Caco-2 (cell line): ENCODE data around the gene TP53TG5. TPM values are rescaled to one million over a fixed set of nuclear protein-coding genes. Genes with fewer than 3 reads are reported as not detected.
A peak's percentile ranks its signal among the peaks of the same experiment; 100 is the strongest.

Experiments
- BruUV-seq: library from RNA; stranded (reverse); fragments of 400-500 nt; replicated peaks from 2 replicates; lab custom pipeline; 2021; lab: Mats Ljungman, UMichigan
- CTCF ChIA-PET: fragments of 300-600 bp; sonication (Branson Sonifier 250); formaldehyde crosslinking; loops from one replicate; lab custom pipeline; 2022; ENCODE audit warnings: antibody characterized with exemption; lab: Charles Lee
- POLR2A ChIA-PET: fragments of 300-600 bp; sonication (Branson Sonifier 250); formaldehyde crosslinking; loops from one replicate; lab custom pipeline; 2022; ENCODE audit warnings: antibody characterized with exemption; lab: Charles Lee
- DNase-seq, 2 experiments: peaks; one replicate each; pipeline versions ENCODE4 v3.0.0 to v3.0.0-alpha.2; 2020 to 2022
- H3K27me3 ChIP-seq: replicated peaks from 2 replicates; pipeline ENCODE4 v1.6.0; 2011; ENCODE audit warnings: low read length; ENCODE audit not compliant: control insufficient read depth, insufficient read depth
- H3K36me3 ChIP-seq: 2 replicates; pipeline ENCODE4 v1.5.1; 2011; ENCODE audit warnings: low read length; ENCODE audit not compliant: control insufficient read depth, insufficient read depth
- H3K4me1 ChIP-seq: fragments of 250-450 bp; sonication (Bioruptor Pico); 2 replicates; pipeline ENCODE4 v1.5.1; 2020; ENCODE audit warnings: mild to moderate bottlenecking
- H3K4me3 ChIP-seq: 2 replicates; pipeline ENCODE4 v1.5.1; 2011; ENCODE audit warnings: low read depth, mild to moderate bottlenecking, control low read depth, low read length
- H3K9me3 ChIP-seq: fragments of 250-450 bp; sonication (Bioruptor Pico); 2 replicates; pipeline ENCODE4 v1.5.1; 2020; ENCODE audit warnings: mild to moderate bottlenecking, moderate library complexity
- H3K27ac Mint-ChIP-seq: one replicate; pipeline ENCODE4 v1.8.0; 2022; ENCODE audit warnings: mixed read lengths; ENCODE audit not compliant: unreplicated experiment
- H3K27me3 Mint-ChIP-seq: one replicate; pipeline ENCODE4 v1.8.0; 2022; ENCODE audit warnings: mixed read lengths; ENCODE audit not compliant: insufficient read depth, unreplicated experiment
- H3K36me3 Mint-ChIP-seq: one replicate; pipeline ENCODE4 v1.8.0; 2022; ENCODE audit warnings: mild to moderate bottlenecking, mixed read lengths; ENCODE audit not compliant: insufficient read depth, unreplicated experiment
- H3K4me1 Mint-ChIP-seq: one replicate; pipeline ENCODE4 v1.8.0; 2022; ENCODE audit warnings: low read depth, mixed read lengths; ENCODE audit not compliant: unreplicated experiment
- H3K4me3 Mint-ChIP-seq: one replicate; pipeline ENCODE4 v1.8.0; 2022; ENCODE audit warnings: mild to moderate bottlenecking, moderate library complexity, mixed read lengths; ENCODE audit not compliant: unreplicated experiment
- H3K9me3 Mint-ChIP-seq: one replicate; pipeline ENCODE4 v1.8.0; 2022; ENCODE audit warnings: mixed read lengths; ENCODE audit not compliant: unreplicated experiment
- CTCF ChIP-seq, 2 experiments: fragments of 200-600 bp in 1 of 2; IDR thresholded peaks; 1 replicate in 1 of 2; 2 replicates in 1 of 2; pipeline versions ENCODE4 v1.5.1 to v1.8.0; 2011 to 2022; ENCODE audit warnings: antibody characterized with exemption in 1 of 2, control low read depth in 1 of 2, inconsistent platforms in 1 of 2, low read depth in 1 of 2, low read length in 1 of 2, mild to moderate bottlenecking in 1 of 2, moderate library complexity in 1 of 2; ENCODE audit not compliant: insufficient read depth in 1 of 2, severe bottlenecking in 1 of 2, unreplicated experiment in 1 of 2
- intact Hi-C: fragments of 100-400 bp; cut with micrococcal nuclease; formaldehyde crosslinking; loops from one replicate; pipeline ENCODE4 v1.10.0; 2022; ENCODE audit not compliant: unreplicated experiment
- total RNA-seq: library from RNA; stranded (reverse); gene quantifications from 2 replicates; pipeline ENCODE4 v1.2.3, GENCODE V29; 2022

TP53TG5 gene
- total RNA-seq, 1 experiment from 2014 or later = not detected

- CTCF ChIA-PET = interaction anchor here (0.8 to 3.6 kb wide), 5 partner anchors 10 to 107 kb away, joined by 3 to 35 read pairs (median 3); no protein-coding TSS in a partner anchor
- Histone ChIP-seq H3K4me3 (no peak overlapping the region), H3K36me3 (peaks cover 6% of the 10 kb centered on the region), H3K4me1 (no peaks in the 10 kb centered on the region), H3K9me3 (no peaks in the 10 kb centered on the region), H3K27me3 (no peaks in the 10 kb centered on the region)
- Mint-ChIP-seq H3K36me3 (peaks cover 38% of the 10 kb centered on the region), H3K4me1 (peaks cover 15% of the 10 kb centered on the region), H3K27me3 (no peaks in the 10 kb centered on the region), H3K4me3 (no peak overlapping the region), H3K9me3 (no peaks in the 10 kb centered on the region), H3K27ac (no peak overlapping the region)
- DNase-seq = peak in 1 of 2 experiments; percentile 46
- no TSS peak for BruUV-seq
- TF ChIP-seq CTCF (IDR thresholded peaks at IDR 0.05; ENCODE audit: insufficient read depth in 1 of 2, low read depth in 1 of 2, low read length in 1 of 2, severe bottlenecking in 1 of 2, unreplicated experiment in 1 of 2) = no peak
- POLR2A ChIA-PET = interaction anchor here (0.5 to 1.0 kb wide), 2 partner anchors 9 to 10 kb away, joined by 3 to 5 read pairs; no protein-coding TSS in a partner anchor
- intact Hi-C loops = no loop called here
Measured at GRCh38 chr20:45426320-45427016, 48.3 kb upstream of the TP53TG5 start.

GRCh38 chr20:45425561-45425960 lies 47.4 kb upstream of the TP53TG5 start:
- DNase-seq = no peak
- peaks cover 43% of the 10 kb centered on the region for H3K36me3 Mint-ChIP-seq
- ChIA-PET POLR2A (no interaction called here), CTCF (no interaction called here)
- H3K4me1 Mint-ChIP-seq = peaks cover 15% of the 10 kb centered on the region
- H3K4me3 Mint-ChIP-seq = no peak overlapping the region
- H3K4me1 ChIP-seq = no peaks in the 10 kb centered on the region
- intact Hi-C loops = no loop called here
- H3K36me3 ChIP-seq = peaks cover 6% of the 10 kb centered on the region
- no peak overlapping the region for H3K4me3 ChIP-seq
- BruUV-seq = no TSS peak
- no peaks in the 10 kb centered on the region for H3K27me3 Mint-ChIP-seq
- no peak overlapping the region for H3K27ac Mint-ChIP-seq
- no peaks in the 10 kb centered on the region for H3K27me3 ChIP-seq
- no peak for TF ChIP-seq CTCF (IDR thresholded peaks at IDR 0.05; ENCODE audit: insufficient read depth in 1 of 2, low read depth in 1 of 2, low read length in 1 of 2, severe bottlenecking in 1 of 2, unreplicated experiment in 1 of 2)
- no peaks in the 10 kb centered on the region for H3K9me3 ChIP-seq
- H3K9me3 Mint-ChIP-seq = no peaks in the 10 kb centered on the region

GRCh38 chr20:45423700-45424099 lies 45.6 kb upstream of the TP53TG5 start:
- H3K4me3 Mint-ChIP-seq = no peak overlapping the region
- BruUV-seq = no TSS peak
- H3K27ac Mint-ChIP-seq = no peak overlapping the region
- no peak for DNase-seq
- peaks cover 50% of the 10 kb centered on the region for H3K36me3 Mint-ChIP-seq
- peaks cover 14% of the 10 kb centered on the region for H3K36me3 ChIP-seq
- TF ChIP-seq CTCF (IDR thresholded peaks at IDR 0.05; ENCODE audit: insufficient read depth in 1 of 2, low read depth in 1 of 2, low read length in 1 of 2, severe bottlenecking in 1 of 2, unreplicated experiment in 1 of 2) = no peak
- ChIA-PET POLR2A (no interaction called here), CTCF (no interaction called here)
- H3K4me3 ChIP-seq = no peak overlapping the region
- H3K27me3 ChIP-seq = no peaks in the 10 kb centered on the region
- H3K27me3 Mint-ChIP-seq = no peaks in the 10 kb centered on the region
- peaks cover 15% of the 10 kb centered on the region for H3K4me1 Mint-ChIP-seq
- H3K9me3 ChIP-seq = no peaks in the 10 kb centered on the region
- H3K9me3 Mint-ChIP-seq = no peaks in the 10 kb centered on the region
- H3K4me1 ChIP-seq = no peaks in the 10 kb centered on the region
- intact Hi-C loops = no loop called here
